Esophagus squamous epithelium (tissue), 5 donors: Measurements from ENCODE around the gene A1BG. TPM values are rescaled to one million over a fixed set of nuclear protein-coding genes. Genes with fewer than 3 reads are reported as not detected.

ENCODE experiments used
- DNase-seq: peaks from one replicate; lab custom pipeline; 2025; lab: John Stamatoyannopoulos, UW
- H3K27ac ChIP-seq, 4 donors: fragments of 200-600 bp; sonication (generic); one replicate each; pipeline ENCODE4 v1.5.1; 2016 to 2019; ENCODE audit warnings: mild to moderate bottlenecking in 1 of 4
- H3K27me3 ChIP-seq, 4 donors: fragments of 200-600 bp; sonication (generic); 1 replicate in 3 of 4; 2 replicates in 1 of 4; pipeline versions ENCODE4 v1.5.1 to v1.6.0; 2017 to 2021; ENCODE audit warnings: antibody characterized with exemption in 1 of 4
- H3K36me3 ChIP-seq, 3 donors: fragments of 200-600 bp; sonication (generic); one replicate each; pipeline ENCODE4 v1.5.1; 2016 to 2019
- H3K4me1 ChIP-seq, 3 donors: fragments of 200-600 bp; sonication (generic); one replicate each; pipeline ENCODE4 v1.5.1; 2017 to 2019
- H3K4me3 ChIP-seq, 4 donors: fragments of 200-600 bp; sonication (generic); 1 replicate in 3 of 4; 2 replicates in 1 of 4; pipeline ENCODE4 v1.5.1; 2016 to 2019; ENCODE audit warnings: mild to moderate bottlenecking in 2 of 4, moderate library complexity in 1 of 4
- H3K9me3 ChIP-seq, 3 donors: fragments of 200-600 bp; sonication (generic); one replicate each; pipeline ENCODE4 v1.5.1; 2016 to 2019
- POLR2A ChIP-seq, 4 donors: fragments of 450-650 bp; IDR thresholded peaks; one replicate each; pipeline ENCODE4 v1.6.1; 2017; ENCODE audit warnings: antibody characterized with exemption in 4 of 4, mild to moderate bottlenecking in 4 of 4, moderate library complexity in 3 of 4
- WGBS, 2 donors: methylation state at CpG; one replicate each; pipeline ENCODE4 v1.1.5; 2018; 5-methylcytosine and 5-hydroxymethylcytosine counted together
- intact Hi-C: fragments of 100-400 bp; cut with DNase I; formaldehyde crosslinking; loops from one replicate; pipeline ENCODE4 v1.15.0; 2022
- total RNA-seq, 4 donors: library from RNA; depleted of rRNA; stranded (reverse); fragments of >200 nt; gene quantifications; one replicate each; pipeline ENCODE4 v1.1.0, GENCODE V29; 2016
- TF ChIP-seq, protein P1 (sequence below), 6 experiments: fragments of 450-650 bp in 4 of 6; fragments of 200-600 bp in 2 of 6; sonication (generic) in 2 of 6; IDR thresholded peaks; one replicate each; pipeline ENCODE4 v1.5.1; 2016 to 2019; ENCODE audit warnings: antibody characterized with exemption in 6 of 6, mild to moderate bottlenecking in 4 of 6, moderate library complexity in 4 of 6
- donor health status: DM: yes; HTN: yes; CAD: no.

Gene A1BG
- total RNA-seq, 4 donors from 2014 or later, result 1.1 to 25.1 (median 13.9) TPM; not detected in 1

DNA sequence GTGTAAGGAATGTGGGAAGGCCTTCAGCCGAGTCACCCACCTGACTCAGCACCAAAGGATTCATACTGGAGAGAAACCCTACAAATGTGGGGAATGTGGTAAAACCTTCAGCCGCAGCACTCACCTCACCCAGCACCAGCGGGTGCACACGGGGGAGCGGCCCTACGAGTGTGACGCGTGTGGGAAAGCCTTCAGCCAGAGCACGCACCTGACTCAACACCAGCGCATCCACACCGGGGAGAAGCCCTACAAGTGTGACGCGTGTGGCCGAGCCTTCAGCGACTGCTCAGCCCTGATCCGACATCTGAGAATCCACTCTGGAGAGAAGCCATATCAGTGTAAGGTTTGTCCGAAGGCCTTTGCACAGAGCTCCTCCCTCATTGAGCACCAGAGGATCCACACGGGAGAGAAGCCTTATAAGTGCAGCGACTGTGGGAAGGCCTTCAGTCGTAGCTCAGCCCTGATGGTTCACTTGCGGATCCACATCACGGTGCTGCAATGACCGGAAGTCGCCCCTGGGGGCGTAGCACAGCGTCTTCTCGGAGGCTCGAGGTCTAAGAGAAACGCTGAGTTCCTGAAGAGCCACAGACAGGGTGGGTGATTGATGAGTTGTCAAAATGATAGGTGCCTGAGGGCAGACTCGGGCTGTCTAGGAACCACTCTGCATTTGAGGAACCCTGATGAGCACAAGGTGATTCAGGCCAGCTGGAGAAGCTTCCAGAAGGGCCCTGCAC lies 14.3 kb downstream of the A1BG start:
- TF ChIP-seq POLR2A (IDR thresholded peaks at IDR 0.05), result no peak
- TF ChIP-seq, protein P1, sequence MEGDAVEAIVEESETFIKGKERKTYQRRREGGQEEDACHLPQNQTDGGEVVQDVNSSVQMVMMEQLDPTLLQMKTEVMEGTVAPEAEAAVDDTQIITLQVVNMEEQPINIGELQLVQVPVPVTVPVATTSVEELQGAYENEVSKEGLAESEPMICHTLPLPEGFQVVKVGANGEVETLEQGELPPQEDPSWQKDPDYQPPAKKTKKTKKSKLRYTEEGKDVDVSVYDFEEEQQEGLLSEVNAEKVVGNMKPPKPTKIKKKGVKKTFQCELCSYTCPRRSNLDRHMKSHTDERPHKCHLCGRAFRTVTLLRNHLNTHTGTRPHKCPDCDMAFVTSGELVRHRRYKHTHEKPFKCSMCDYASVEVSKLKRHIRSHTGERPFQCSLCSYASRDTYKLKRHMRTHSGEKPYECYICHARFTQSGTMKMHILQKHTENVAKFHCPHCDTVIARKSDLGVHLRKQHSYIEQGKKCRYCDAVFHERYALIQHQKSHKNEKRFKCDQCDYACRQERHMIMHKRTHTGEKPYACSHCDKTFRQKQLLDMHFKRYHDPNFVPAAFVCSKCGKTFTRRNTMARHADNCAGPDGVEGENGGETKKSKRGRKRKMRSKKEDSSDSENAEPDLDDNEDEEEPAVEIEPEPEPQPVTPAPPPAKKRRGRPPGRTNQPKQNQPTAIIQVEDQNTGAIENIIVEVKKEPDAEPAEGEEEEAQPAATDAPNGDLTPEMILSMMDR (IDR thresholded peaks at IDR 0.05), result no peak
- H3K36me3 ChIP-seq, result peaks cover 0 to 71% (median 14%) of the 10 kb centered on the region in 3 donors

DNA sequence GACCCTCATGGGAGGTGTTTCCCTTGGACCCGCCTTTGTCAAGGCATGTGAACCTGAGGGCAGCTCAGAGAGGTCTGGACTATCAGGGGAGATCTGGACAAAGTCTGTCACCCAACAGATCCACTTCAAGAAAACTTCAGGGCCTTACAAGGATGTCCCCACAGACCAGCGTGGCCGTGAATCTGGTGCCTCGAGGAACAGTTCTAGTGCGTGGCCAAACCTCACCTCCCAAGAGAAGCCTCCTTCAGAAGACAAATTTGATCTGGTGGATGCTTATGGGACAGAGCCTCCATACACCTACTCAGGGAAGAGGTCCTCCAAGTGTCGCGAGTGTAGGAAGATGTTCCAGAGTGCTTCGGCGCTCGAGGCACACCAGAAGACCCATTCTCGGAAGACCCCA lies 15.0 kb downstream of the A1BG start:
- Histone ChIP-seq H3K9me3 (no peaks in the 10 kb centered on the region), H3K4me1 (no peaks in the 10 kb centered on the region), H3K27me3 (no peaks in the 10 kb centered on the region), H3K27ac (no peak overlapping the region), H3K36me3 (peaks cover 0 to 71% (median 14%) of the 10 kb centered on the region in 3 donors), H3K4me3 (no peak overlapping the region)
- WGBS, 2 donors, result 94 to 98% methylated on average over 6 to 8 of the region's 11 CpGs
- TF ChIP-seq, protein P1 (IDR thresholded peaks at IDR 0.05), result no peak
- TF ChIP-seq POLR2A (IDR thresholded peaks at IDR 0.05), result no peak
- no peak for DNase-seq
- intact Hi-C loops, result no loop called here

More for the DNA sequence above, 14.3 kb downstream of the A1BG start:
- intact Hi-C loops, result no loop called here
- no peaks in the 10 kb centered on the region for H3K9me3 ChIP-seq
- H3K4me3 ChIP-seq, result no peak overlapping the region
- H3K27me3 ChIP-seq, result no peaks in the 10 kb centered on the region
- 83 to 93% methylated on average over 17 to 24 of the region's 30 CpGs for WGBS, 2 donors
- no peaks in the 10 kb centered on the region for H3K4me1 ChIP-seq
- no peak overlapping the region for H3K27ac ChIP-seq
- no peak for DNase-seq

DNA sequence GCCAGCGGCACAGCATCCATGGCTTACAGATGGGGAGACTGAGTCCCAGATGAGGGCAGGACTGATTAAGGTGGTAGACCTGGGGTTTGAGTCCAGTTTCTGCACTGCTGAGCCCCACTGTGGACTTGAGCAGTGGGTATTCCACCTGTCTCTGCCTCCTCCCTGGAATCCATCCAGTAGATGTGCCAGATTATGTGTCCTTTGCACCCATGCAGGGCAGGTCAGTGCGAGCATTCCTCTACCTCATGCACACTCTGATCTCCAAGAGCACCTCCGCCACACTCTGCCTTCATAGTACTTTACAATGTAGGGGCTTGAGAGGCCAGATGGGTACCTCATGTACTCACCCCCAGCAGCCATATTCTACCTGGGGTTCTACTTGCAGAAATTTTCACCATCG lies 16.5 kb downstream of the A1BG start:
- TF ChIP-seq, protein P1 (IDR thresholded peaks at IDR 0.05), result no peak
- no peak for TF ChIP-seq POLR2A (IDR thresholded peaks at IDR 0.05)
- DNase-seq, result no peak
- Histone ChIP-seq H3K36me3 (peaks cover 0 to 70% (median 14%) of the 10 kb centered on the region in 3 donors), H3K27me3 (no peaks in the 10 kb centered on the region), H3K4me1 (no peaks in the 10 kb centered on the region), H3K27ac (no peak overlapping the region), H3K4me3 (no peak overlapping the region), H3K9me3 (no peaks in the 10 kb centered on the region)
- intact Hi-C loops, result no loop called here
- WGBS, 2 donors, result 89 to 100% methylated on average over 4 of the region's 4 CpGs

DNA sequence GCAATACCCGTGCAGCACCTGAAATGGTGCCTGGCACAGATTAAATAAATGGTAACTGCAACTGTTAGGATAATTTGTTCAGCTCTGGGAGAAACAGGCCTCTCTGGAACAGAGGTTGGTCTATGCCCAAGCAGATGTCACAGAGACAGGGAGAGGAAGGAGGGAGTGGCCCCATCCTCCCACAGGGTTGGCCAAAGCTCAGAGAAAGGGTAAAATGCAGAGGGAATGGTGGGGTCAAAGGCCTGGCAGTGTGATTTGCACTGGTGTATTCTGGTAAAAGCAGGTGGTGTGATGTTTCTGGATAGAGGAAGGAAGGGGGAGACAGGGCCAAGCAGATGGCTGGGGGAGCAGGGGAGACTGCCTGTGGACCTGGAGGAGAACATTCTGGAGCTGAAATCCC lies 17.1 kb downstream of the A1BG start:
- Histone ChIP-seq H3K27me3 (no peaks in the 10 kb centered on the region), H3K27ac (no peak overlapping the region), H3K9me3 (no peaks in the 10 kb centered on the region), H3K4me3 (no peak overlapping the region), H3K4me1 (no peaks in the 10 kb centered on the region), H3K36me3 (peaks cover 0 to 64% (median 14%) of the 10 kb centered on the region in 3 donors)
- intact Hi-C loops, result no loop called here
- DNase-seq, result no peak
- WGBS, 2 donors, result 100% methylated on average over 1 of the region's 1 CpG; no CpG with 5 or more reads in 1 of the 2 donors
- TF ChIP-seq POLR2A (IDR thresholded peaks at IDR 0.05), result no peak
- TF ChIP-seq, protein P1 (IDR thresholded peaks at IDR 0.05), result no peak

DNA sequence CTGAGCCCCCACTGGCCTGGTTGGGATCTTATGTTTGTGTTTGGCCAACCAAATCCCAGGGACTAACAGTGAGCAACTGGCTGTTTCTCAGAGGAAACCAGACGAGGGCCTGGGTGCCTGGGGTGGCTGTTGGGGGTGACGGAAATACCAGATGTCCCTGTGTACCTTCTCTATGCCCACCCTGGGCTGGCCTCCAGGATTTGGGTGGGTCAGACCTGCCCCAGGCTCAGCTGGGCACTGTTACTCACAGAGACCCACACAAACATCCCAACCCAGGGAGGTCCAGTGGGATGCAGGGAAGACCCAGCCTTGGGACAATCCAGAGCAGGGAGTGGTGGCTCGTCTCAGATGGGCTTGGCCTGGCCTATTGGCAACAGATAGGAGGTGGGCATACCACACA lies 17.7 kb downstream of the A1BG start:
- Histone ChIP-seq H3K36me3 (peaks cover 0 to 58% (median 14%) of the 10 kb centered on the region in 3 donors), H3K9me3 (no peaks in the 10 kb centered on the region), H3K27ac (no peak overlapping the region), H3K4me1 (no peaks in the 10 kb centered on the region), H3K4me3 (no peak overlapping the region), H3K27me3 (no peaks in the 10 kb centered on the region)
- 50 to 63% methylated on average over 1 to 2 of the region's 3 CpGs for WGBS, 2 donors
- no peak for DNase-seq
- intact Hi-C loops, result no loop called here
- TF ChIP-seq POLR2A (IDR thresholded peaks at IDR 0.05), result no peak
- TF ChIP-seq, protein P1 (IDR thresholded peaks at IDR 0.05), result no peak
